HG03103 (cell line): ENCODE measurements around the gene SNX21.
A peak's percentile ranks its signal among the peaks of the same experiment; 100 is the strongest.

Experiments used
- ATAC-seq: cut with Tn5 transposase; IDR thresholded peaks from one replicate; pipeline ENCODE4 v1.9.1; 2021; ENCODE audit warnings: low read depth; ENCODE audit not compliant: unreplicated experiment

The SNX21 gene

DNA sequence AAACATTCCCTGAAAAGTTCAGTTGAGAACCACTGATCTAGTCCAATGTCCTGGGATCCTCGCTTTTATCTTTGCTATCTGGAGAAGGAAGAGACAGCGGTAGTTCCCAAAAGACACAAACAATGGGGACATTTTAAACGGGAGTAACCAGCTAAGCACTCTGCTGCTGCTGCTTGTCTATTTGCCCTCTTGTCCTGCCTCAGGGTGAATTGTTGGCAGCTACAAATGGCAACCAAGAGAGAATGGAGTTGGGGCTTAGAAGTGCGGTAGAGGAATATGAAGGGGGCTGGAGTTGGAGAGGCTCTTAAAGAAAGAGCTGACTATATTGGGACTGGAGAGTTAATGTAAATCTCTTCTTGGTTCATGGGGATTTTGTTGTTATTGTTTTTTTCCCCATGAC, 41.0 kb downstream of the SNX21 start:
- no peak for ATAC-seq

DNA sequence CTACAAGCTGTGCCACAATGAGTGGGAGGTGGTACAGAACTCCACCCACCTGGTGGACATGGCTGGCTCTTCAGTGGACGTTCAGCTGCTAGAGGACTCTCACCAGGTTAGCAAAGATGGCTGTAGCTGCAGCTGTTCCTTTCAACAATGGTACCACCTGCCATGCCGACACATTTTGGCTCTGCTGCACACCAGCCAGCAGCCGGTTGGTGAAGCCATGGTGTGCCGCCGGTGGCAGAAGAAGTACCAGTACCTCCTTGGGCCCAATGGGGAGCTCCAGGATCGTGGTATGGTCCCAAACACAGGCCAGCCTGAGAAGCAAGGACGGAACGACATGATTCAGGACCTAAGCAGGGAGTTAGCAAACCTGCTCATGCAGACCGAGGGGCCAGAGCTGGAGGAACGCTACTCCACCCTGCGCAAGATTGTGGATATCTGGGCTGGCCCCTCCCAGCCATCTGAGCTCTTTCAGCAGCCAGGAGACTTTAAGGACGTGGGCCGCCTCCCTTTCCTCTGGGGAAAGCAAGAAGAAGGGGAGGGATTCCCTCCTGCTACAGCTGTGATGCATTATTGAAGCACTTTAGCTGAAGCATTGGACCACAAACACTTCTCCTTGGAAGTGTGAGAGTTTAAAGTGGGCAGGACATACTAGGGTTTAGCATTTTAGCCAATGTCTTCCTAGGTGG, 44.6 kb downstream of the SNX21 start:
- no peak for ATAC-seq

DNA sequence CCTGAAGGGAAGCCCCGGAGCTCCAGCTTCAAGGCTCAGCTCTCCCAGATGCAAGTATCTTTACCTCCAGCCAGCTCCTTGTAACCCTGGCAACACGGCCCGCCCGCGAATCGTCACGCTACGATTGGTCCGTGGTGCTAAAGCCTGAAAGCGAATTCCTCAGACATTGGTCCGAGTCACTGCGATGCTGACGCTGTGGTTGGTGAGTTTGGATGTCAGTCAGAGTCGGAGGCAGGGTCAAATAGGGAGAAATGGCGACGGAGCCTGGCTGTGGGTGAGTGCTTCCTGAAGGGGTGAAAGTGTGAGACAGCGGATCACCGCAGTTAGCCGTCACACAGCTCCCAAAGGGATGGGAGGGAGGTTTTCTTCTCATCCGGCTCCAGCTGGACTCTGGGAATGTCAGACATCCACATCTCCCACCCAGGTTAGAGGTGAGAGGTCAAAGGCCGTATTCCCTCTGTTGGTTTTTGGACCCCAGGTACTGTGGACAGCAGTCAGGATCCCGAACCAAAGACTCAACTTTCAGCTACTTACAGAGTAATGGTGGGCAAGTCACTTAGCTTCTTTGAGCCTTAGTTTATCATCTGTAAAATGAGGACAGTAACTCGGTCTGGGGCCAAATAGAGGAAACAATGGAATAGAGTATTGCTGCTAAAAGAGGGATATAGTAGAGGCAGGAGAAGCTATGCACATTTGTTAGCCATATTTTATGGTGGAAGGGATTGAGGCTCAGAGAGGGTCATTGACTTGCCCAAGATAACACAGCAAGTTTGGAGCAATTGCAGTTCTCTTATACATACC, 47.6 kb downstream of the SNX21 start, which contains the start of gene ZSWIM1:
Gene ZSWIM1, plus strand, starts transcription at position 240 of the 801 bp plus-strand sequence. CDS start 1,366 bp downstream, outside the sequence.
- peak; percentile 95 for ATAC-seq

DNA sequence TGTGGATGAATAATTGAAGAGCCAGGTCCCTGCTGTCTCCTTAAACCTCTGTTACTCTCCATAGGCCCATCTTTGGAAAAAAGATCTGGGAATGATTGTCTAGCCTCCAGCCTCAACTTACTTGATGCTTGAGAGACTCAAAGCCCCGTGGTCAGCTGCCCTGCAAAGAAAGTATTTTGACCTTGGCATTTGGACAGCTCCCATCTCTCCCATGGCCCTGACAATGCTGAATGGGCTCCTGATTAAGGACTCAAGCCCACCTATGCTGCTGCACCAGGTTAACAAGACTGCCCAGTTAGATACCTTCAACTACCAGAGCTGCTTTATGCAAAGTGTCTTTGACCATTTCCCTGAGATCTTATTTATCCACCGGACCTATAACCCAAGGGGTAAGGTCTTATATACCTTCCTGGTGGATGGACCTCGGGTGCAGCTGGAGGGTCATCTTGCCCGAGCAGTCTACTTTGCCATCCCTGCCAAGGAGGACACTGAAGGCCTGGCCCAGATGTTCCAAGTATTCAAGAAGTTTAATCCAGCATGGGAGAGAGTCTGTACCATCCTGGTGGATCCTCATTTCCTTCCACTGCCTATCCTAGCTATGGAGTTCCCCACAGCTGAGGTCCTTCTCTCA, 49.0 kb downstream of the SNX21 start:
- ATAC-seq = no peak

DNA sequence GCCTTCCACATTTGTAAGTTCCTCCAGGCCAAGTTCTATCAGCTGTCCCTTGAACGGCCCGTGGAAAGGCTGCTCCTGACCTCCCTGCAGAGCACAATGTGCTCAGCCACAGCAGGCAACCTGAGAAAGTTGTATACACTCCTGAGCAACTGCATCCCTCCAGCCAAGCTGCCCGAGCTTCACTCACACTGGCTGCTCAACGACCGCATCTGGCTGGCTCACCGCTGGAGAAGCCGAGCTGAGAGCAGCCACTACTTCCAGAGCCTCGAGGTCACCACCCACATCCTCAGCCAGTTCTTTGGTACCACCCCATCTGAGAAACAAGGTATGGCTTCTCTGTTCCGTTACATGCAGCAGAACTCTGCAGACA, 49.5 kb downstream of the SNX21 start:
- no peak for ATAC-seq

DNA sequence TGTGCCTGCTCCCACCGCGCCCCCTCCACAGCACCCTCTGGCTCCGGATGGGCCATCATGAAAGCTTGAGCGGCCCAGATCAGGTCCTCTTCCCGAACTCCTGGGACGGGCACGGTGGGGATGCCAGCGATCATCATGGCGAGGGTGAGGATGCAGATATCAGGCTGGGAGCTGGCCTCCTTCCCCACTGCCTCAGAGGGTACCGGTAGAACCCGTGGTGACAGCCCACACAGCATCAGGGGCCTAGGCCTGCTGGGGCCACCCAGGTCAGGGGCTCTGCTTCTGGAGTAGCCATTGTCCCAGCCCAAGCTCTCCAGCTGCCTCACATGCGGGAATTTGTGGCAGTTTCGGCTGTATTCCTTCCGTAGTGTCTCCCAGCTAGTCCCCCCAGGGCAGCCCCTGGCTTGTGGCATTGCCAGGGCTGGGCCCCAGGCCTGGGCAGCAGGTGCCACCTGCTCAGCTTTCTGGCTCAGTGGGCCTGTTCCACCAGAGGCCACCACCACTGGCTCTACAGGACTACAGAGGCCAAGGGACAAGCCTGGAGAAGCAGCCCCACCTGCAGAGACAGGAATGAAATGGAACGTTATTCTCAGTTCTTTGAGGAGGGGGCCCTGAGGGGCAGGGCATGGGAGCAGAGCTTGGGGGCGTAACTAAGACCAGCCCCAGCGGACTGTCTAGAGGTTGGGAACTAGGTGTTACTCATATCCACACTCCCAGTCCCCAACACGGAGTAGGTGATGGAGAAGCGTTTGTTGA, 53.2 kb downstream of the SNX21 start:
- no peak for ATAC-seq

DNA sequence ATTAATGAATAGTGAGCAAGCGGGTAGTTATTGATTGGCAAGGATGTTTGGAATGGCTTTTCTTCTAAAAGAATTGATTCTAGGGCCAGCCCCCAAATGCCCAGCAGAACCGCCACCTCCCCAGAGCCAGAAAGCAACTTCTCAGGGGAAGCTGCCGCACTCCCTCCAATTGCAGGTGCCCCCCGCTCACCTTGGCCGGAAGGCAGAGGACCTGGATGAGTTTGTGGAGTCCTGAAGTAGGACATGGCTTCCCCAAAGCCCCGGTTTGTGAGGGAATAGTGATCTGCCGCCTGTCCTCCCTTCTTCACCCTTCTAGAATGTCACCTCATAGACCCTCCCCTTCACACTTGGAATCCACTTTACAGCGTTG, 53.7 kb downstream of the SNX21 start, which contains the start of gene SPATA25:
Gene SPATA25, minus strand, starts transcription at position 277 of the 370 bp plus-strand sequence. Its CDS starts 32 bp downstream, at position 245.
- ATAC-seq = no peak

DNA sequence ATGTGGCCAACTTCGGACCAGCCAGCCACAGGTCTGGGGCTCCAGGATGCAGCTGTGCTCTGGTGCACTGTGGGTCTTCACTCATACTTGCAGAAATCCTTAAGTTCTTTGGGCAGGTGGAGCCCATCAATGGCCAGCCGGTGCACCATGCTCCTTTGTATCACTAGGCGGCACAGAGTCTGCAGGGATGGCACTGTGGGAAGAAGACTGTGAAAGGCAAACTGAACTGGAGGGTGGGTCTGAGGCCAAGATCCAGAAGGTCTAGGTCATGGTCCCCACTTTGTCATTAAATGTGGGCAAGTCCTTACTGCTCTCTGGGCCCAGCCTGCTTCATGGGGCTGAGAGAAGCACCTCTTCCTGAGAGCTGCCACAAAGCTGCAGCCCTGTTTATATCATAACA, 55.1 kb downstream of the SNX21 start:
- no peak for ATAC-seq

DNA sequence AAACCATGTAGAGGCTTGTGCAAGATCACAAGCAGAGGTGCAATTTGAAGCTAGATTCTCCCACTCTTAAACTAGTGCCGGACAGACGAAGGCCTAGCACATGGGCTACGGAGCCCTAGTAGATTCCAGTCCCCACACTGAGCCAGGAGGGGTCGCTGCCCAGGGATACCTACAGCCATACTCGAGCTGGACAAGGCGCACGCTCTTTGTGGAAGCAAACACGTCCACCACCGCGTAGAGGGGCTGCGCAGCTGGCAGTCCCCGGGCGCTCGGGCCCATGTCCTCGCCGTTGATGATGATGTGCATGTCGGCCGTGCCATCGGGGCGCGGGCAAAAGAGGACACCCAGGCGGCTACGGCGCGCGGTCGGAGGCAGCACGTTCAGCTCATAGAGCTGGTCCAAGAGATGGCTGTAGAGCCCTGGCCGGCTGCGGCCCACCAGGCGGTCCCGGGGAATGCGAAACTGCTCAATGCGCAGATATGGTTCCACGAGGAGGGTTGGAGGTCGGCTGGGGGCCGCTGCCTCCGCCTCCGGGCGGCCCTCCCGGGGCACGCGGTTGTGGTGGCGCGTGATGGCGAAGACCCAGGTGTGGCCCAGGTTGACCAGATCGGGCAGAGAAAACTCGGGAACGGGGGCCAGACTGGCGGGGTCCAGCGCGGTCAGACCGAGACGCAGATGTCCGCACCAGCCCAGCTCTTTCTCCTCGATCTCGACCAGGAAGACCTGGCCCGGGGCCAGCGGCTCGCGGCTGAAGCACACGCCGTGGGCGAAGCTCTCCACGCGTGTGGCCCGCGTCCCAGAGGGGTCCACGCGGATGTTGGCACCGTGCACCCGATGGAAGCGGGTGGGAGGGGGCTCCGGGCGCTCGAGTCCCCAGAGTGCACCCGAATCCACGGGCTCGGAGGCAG, 56.7 kb downstream of the SNX21 start:
- no peak for ATAC-seq

DNA sequence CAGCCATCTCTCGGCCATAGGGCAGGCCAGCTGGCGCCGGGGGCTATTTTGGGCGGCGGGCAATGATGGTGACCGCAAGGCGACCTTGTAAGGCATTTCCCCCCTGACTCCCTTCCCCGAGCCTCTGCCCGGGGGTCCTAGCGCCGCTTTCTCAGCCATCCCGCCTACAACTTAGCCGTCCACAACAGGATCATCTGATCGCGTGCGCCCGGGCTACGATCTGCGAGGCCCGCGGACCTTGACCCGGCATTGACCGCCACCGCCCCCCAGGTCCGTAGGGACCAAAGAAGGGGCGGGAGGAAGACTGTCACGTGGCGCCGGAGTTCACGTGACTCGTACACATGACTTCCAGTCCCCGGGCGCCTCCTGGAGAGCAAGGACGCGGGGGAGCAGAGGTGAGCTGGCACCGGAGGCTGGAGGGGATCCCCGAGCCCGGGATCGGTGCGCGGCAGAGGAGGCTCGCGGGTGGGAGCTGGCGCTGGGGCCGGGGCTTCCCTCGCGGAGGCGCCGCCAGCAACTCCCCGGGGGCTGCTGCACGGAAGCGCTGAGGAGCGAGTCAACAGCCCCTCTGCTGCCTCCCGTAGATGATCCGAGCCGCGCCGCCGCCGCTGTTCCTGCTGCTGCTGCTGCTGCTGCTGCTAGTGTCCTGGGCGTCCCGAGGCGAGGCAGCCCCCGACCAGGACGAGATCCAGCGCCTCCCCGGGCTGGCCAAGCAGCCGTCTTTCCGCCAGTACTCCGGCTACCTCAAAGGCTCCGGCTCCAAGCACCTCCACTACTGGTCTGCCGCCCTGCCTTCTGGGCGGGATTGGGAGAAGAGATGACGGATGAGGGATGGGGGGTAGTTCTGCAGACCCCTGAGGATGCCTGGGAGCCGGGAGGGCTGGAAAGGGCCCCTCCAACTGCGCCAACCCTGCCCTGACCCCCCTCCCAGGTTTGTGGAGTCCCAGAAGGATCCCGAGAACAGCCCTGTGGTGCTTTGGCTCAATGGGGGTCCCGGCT, 57.7 kb downstream of the SNX21 start, which contains the start of the genes CTSA and NEURL2:
Gene CTSA, plus strand, starts transcription at position 351 of the 999 bp plus-strand sequence. Its CDS starts 234 bp downstream, at position 585.
Gene NEURL2, minus strand, starts transcription at position 224 of the 999 bp plus-strand sequence. Its CDS starts 217 bp downstream, at position 7.
- peak; percentile 72 for ATAC-seq

DNA sequence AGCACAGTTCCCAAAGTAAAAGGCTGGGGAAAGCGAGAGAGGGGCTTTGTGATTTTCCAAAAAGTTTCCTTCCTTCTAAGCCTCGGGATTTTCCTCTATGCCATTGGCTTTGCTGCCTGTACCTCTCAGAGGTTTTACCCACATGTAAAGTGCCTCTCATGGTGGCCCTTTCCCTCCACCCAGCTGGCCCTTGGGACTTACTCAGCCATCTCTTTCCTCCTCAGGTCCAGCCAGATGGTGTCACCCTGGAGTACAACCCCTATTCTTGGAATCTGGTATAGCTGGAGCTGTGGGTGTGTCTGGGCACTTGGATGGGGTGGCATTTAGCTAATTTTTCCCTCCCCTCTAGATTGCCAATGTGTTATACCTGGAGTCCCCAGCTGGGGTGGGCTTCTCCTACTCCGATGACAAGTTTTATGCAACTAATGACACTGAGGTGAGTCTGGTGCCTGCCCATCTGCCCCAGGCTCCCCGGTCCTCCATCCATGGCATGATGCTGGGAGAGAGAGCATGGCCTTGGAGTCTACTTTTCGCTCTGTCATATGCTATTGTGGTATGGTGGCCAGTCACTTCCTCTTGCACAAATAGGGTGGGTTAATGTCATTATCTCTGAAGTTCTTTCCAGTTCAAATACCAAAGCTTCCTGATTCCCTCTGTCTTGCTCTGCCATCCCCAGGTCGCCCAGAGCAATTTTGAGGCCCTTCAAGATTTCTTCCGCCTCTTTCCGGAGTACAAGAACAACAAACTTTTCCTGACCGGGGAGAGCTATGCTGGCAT, 58.6 kb downstream of the SNX21 start:
- no peak for ATAC-seq
